ENCODE data around the gene HOXA11.

Gene HOXA11

DNA sequence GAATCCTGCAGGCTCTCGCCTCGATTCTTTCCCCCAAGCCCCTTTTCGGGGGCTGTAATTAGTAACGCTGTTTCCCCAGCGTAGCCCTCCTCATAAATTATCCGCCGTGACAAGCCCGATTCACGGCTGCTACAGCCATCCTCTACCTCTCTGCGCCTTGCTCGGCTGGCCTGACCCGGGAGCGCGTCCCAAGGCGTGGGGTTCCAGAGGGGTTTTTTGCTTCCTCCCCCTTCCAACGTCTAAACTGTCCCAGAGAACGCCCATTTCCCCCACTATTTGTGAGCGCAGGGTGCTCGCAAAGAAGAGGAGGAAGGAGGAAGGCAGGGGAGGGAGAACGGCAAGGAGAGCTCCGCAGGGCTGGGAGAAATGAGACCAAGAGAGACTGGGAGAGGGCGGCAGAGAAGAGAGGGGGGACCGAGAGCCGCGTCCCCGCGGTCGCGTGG lies 42.4 kb downstream of the HOXA11 start:
- Histone ChIP-seq H4K8ac (ENCODE audit: low read depth, low read length) (no peak overlapping the region), H3K4ac (ENCODE audit: low read depth, low read length) (no peak overlapping the region), H2BK120ac (ENCODE audit: insufficient read depth, low read length, poor library complexity) (no peak overlapping the region), H3K9me3 (ENCODE audit: insufficient read depth, low read depth, low read length) (peaks cover 29% of the 10 kb centered on the region), H3K27ac (ENCODE audit: low read depth, low read length) (no peak overlapping the region), H4K91ac (ENCODE audit: low read depth, low read length) (no peak overlapping the region), H2AK5ac (ENCODE audit: low read length) (no peak overlapping the region), H2BK5ac (ENCODE audit: low read depth, low read length, poor library complexity) (no peak overlapping the region), H3K27me3 (ENCODE audit: insufficient read depth, low read length) (peaks cover 95% of the 10 kb centered on the region), H3K9ac (ENCODE audit: low read length) (no peak overlapping the region), H3K36me3 (ENCODE audit: control insufficient read depth in 1 of 2, insufficient read depth in 2 of 2, low read length in 2 of 2) (no peaks in the 10 kb centered on the region), H3K14ac (ENCODE audit: low read length) (no peak overlapping the region), H3K18ac (ENCODE audit: low read length) (no peak overlapping the region), H3K79me2 (ENCODE audit: control insufficient read depth, insufficient read depth, low read length, poor library complexity) (no peaks in the 10 kb centered on the region), H3K79me1 (ENCODE audit: low read length) (no peaks in the 10 kb centered on the region), H3K4me1 (ENCODE audit: control insufficient read depth in 1 of 2, insufficient read depth in 2 of 2, low read length in 2 of 2) (peaks cover 3 to 11% of the 10 kb centered on the region in 2 experiments), H3K4me2 (ENCODE audit: low read length) (peak overlapping the region; percentile 66), H3K4me3 (ENCODE audit: low read depth, low read length) (no peak overlapping the region), H3K23ac (ENCODE audit: low read length) (no peak overlapping the region), H2AFZ (ENCODE audit: insufficient read depth, low read length, poor library complexity) (no peak overlapping the region), H4K12ac (ENCODE audit: low read depth, low read length) (no peak overlapping the region), H2BK12ac (ENCODE audit: low read length) (no peak overlapping the region)
- no CpG with 5 or more reads among the region's 29 CpGs for WGBS (ENCODE audit: extremely low coverage, insufficient coverage, insufficient read length)
- no peak for DNase-seq

DNA sequence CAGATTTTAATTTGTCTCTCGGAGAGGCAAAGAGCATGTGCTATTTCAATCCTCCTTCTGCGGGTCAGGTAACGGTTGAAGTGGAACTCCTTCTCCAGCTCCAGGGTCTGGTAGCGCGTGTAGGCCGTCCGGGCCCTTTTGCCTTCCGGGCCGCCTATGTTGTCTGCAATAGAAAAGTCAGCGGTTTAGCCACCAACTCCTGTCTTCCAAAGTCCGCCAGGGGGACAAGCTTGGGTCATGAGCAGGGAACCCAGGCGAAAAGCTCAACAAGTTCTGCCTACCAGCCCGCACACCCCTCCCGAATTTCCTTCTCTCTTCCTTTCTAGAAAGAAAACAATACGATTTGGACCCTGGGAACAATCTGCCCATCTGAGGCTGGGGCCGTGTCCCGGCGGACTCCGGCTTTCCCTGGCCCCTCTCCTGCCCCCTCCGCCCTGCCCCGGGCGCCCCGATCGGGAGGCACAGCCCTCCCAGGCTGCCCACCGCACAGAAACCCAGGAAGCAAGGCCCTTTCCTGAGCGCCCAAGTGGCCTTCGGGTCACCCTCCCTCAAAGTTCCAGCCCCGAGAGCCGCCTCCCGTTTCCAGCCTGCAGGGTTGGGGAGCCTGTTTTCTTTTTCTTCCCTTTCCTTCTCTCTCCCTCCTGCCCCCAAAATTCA lies 43.0 kb downstream of the HOXA11 start:
- no peak overlapping the region for H3K23ac ChIP-seq (ENCODE audit: low read length)
- no peak overlapping the region for H3K18ac ChIP-seq (ENCODE audit: low read length)
- peaks cover 3 to 11% of the 10 kb centered on the region in 2 experiments for H3K4me1 ChIP-seq (ENCODE audit: control insufficient read depth in 1 of 2, insufficient read depth in 2 of 2, low read length in 2 of 2)
- no peak overlapping the region for H2BK5ac ChIP-seq (ENCODE audit: low read depth, low read length, poor library complexity)
- no peak overlapping the region for H3K4me2 ChIP-seq (ENCODE audit: low read length)
- no peaks in the 10 kb centered on the region for H3K36me3 ChIP-seq (ENCODE audit: control insufficient read depth in 1 of 2, insufficient read depth in 2 of 2, low read length in 2 of 2)
- no peak overlapping the region for H4K12ac ChIP-seq (ENCODE audit: low read depth, low read length)
- H2BK12ac ChIP-seq (ENCODE audit: low read length): no peak overlapping the region
- no peak overlapping the region for H2AK5ac ChIP-seq (ENCODE audit: low read length)
- H4K8ac ChIP-seq (ENCODE audit: low read depth, low read length): no peak overlapping the region
- H2AFZ ChIP-seq (ENCODE audit: insufficient read depth, low read length, poor library complexity): no peak overlapping the region
- no peak overlapping the region for H3K4me3 ChIP-seq (ENCODE audit: low read depth, low read length)
- peak in 1 of 2 donors; percentile 19 for DNase-seq
- H3K4ac ChIP-seq (ENCODE audit: low read depth, low read length): no peak overlapping the region
- no CpG with 5 or more reads among the region's 30 CpGs for WGBS (ENCODE audit: extremely low coverage, insufficient coverage, insufficient read length)
- no peak overlapping the region for H3K9ac ChIP-seq (ENCODE audit: low read length)
- H3K14ac ChIP-seq (ENCODE audit: low read length): no peak overlapping the region
- H3K79me1 ChIP-seq (ENCODE audit: low read length): no peaks in the 10 kb centered on the region
- H4K91ac ChIP-seq (ENCODE audit: low read depth, low read length): no peak overlapping the region
- H3K79me2 ChIP-seq (ENCODE audit: control insufficient read depth, insufficient read depth, low read length, poor library complexity): no peaks in the 10 kb centered on the region
- peaks cover 23% of the 10 kb centered on the region for H3K9me3 ChIP-seq (ENCODE audit: insufficient read depth, low read depth, low read length)
- peaks cover 93% of the 10 kb centered on the region for H3K27me3 ChIP-seq (ENCODE audit: insufficient read depth, low read length)
- H2BK120ac ChIP-seq (ENCODE audit: insufficient read depth, low read length, poor library complexity): no peak overlapping the region
- no peak overlapping the region for H3K27ac ChIP-seq (ENCODE audit: low read depth, low read length)

DNA sequence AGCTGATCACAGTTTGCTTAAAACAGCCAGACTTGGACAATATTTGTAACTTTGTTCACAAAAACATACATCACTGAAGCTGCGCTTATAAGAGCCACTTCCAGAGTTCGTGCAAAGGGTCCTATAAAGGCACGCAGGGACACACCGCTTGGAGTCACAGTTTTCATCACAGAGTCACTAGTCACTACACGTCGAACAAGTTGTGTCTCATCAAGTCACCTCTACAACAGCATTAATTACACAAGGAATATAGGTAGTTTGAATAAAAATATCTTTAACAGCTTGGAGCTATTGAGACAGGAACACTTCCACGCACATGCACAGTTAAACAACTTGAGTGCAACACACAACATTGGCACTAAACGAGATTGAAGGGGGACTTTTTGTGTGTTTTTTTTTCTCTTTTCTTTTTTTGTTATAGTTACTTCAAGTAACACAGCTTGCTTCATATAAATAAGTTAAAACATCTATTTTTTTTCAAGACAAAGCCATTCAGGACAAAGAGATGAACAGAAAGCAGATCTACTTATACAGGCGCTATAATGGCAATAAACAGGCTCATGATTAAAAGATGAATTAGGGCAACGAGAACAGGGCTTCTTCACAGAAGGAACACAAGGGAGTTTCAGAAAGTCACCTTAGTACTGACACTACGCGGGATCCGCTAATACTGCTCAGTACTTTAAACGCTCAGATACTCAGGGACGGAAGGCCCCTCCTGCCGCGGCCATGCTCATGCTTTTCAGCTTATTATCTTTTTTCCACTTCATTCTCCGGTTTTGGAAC lies 43.7 kb downstream of the HOXA11 start:
- Histone ChIP-seq H3K14ac (ENCODE audit: low read length) (no peak overlapping the region), H3K4me1 (ENCODE audit: control insufficient read depth in 1 of 2, insufficient read depth in 2 of 2, low read length in 2 of 2) (peaks cover 3 to 11% of the 10 kb centered on the region in 2 experiments), H2AK5ac (ENCODE audit: low read length) (no peak overlapping the region), H3K27ac (ENCODE audit: low read depth, low read length) (no peak overlapping the region), H3K18ac (ENCODE audit: low read length) (no peak overlapping the region), H3K79me1 (ENCODE audit: low read length) (no peaks in the 10 kb centered on the region), H2BK12ac (ENCODE audit: low read length) (no peak overlapping the region), H3K36me3 (ENCODE audit: control insufficient read depth in 1 of 2, insufficient read depth in 2 of 2, low read length in 2 of 2) (no peaks in the 10 kb centered on the region), H3K9me3 (ENCODE audit: insufficient read depth, low read depth, low read length) (peaks cover 20% of the 10 kb centered on the region), H3K4me2 (ENCODE audit: low read length) (no peak overlapping the region), H3K27me3 (ENCODE audit: insufficient read depth, low read length) (peaks cover 93% of the 10 kb centered on the region), H3K79me2 (ENCODE audit: control insufficient read depth, insufficient read depth, low read length, poor library complexity) (no peaks in the 10 kb centered on the region), H4K91ac (ENCODE audit: low read depth, low read length) (no peak overlapping the region), H4K8ac (ENCODE audit: low read depth, low read length) (no peak overlapping the region), H4K12ac (ENCODE audit: low read depth, low read length) (no peak overlapping the region), H2AFZ (ENCODE audit: insufficient read depth, low read length, poor library complexity) (no peak overlapping the region), H3K4me3 (ENCODE audit: low read depth, low read length) (no peak overlapping the region), H3K4ac (ENCODE audit: low read depth, low read length) (no peak overlapping the region), H3K9ac (ENCODE audit: low read length) (no peak overlapping the region), H3K23ac (ENCODE audit: low read length) (no peak overlapping the region), H2BK120ac (ENCODE audit: insufficient read depth, low read length, poor library complexity) (no peak overlapping the region), H2BK5ac (ENCODE audit: low read depth, low read length, poor library complexity) (no peak overlapping the region)
- DNase-seq: no peak
- no CpG with 5 or more reads among the region's 18 CpGs for WGBS (ENCODE audit: extremely low coverage, insufficient coverage, insufficient read length)

DNA sequence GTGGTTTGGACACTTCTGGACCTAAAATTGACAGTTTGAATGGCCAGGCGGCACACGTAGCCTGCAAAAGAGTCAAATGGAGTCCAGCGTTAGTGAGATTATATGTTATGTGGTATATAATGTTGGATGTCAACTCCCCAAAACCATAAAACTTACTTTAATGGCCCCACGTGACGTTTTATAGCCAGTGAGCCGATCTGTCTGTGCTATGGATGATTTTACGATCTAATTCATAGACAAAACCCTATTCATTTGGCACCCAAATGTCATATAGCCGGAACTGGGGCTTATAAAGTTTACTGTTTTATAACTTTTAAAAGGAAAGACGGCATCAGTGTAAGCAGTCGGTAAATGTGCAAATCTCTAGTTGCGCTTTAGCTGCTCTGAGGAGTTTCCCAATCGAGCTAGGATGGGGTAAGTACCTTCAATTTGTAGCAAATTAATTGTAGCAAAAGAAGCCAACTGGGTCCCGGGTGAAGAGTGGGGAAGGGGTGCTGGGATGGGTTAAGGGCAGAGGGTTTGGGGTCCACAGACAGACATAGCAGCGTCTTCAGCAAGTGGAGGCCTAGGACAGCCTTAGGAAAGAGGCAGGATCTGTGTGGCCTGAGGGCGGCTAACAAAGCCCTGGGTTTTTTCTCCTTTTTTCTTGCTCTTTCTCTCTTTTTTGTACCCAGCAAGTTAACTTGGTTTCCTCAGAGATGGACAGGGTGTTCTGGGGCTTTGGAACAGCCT lies 44.7 kb downstream of the HOXA11 start:
- Histone ChIP-seq H3K9me3 (ENCODE audit: insufficient read depth, low read depth, low read length) (peaks cover 13% of the 10 kb centered on the region), H4K91ac (ENCODE audit: low read depth, low read length) (no peak overlapping the region), H2BK120ac (ENCODE audit: insufficient read depth, low read length, poor library complexity) (no peak overlapping the region), H3K4ac (ENCODE audit: low read depth, low read length) (no peak overlapping the region), H3K4me2 (ENCODE audit: low read length) (no peak overlapping the region), H2BK5ac (ENCODE audit: low read depth, low read length, poor library complexity) (no peak overlapping the region), H3K23ac (ENCODE audit: low read length) (no peak overlapping the region), H3K27me3 (ENCODE audit: insufficient read depth, low read length) (peaks cover 92% of the 10 kb centered on the region), H3K4me3 (ENCODE audit: low read depth, low read length) (peak overlapping the region; percentile 30), H2AFZ (ENCODE audit: insufficient read depth, low read length, poor library complexity) (no peak overlapping the region), H3K14ac (ENCODE audit: low read length) (no peak overlapping the region), H2AK5ac (ENCODE audit: low read length) (no peak overlapping the region), H3K36me3 (ENCODE audit: control insufficient read depth in 1 of 2, insufficient read depth in 2 of 2, low read length in 2 of 2) (no peaks in the 10 kb centered on the region), H4K8ac (ENCODE audit: low read depth, low read length) (no peak overlapping the region), H3K27ac (ENCODE audit: low read depth, low read length) (no peak overlapping the region), H2BK12ac (ENCODE audit: low read length) (no peak overlapping the region), H3K79me2 (ENCODE audit: control insufficient read depth, insufficient read depth, low read length, poor library complexity) (no peaks in the 10 kb centered on the region), H4K12ac (ENCODE audit: low read depth, low read length) (no peak overlapping the region), H3K4me1 (ENCODE audit: control insufficient read depth in 1 of 2, insufficient read depth in 2 of 2, low read length in 2 of 2) (peaks cover 3 to 11% of the 10 kb centered on the region in 2 experiments), H3K18ac (ENCODE audit: low read length) (no peak overlapping the region), H3K9ac (ENCODE audit: low read length) (no peak overlapping the region), H3K79me1 (ENCODE audit: low read length) (no peaks in the 10 kb centered on the region)
- DNase-seq: no peak
- WGBS (ENCODE audit: extremely low coverage, insufficient coverage, insufficient read length): no CpG with 5 or more reads among the region's 15 CpGs

All from trophoblast cell (in vitro differentiated cells and primary cell).